Measurements from ENCODE around the gene SPTBN1.

Gene SPTBN1

DNA sequence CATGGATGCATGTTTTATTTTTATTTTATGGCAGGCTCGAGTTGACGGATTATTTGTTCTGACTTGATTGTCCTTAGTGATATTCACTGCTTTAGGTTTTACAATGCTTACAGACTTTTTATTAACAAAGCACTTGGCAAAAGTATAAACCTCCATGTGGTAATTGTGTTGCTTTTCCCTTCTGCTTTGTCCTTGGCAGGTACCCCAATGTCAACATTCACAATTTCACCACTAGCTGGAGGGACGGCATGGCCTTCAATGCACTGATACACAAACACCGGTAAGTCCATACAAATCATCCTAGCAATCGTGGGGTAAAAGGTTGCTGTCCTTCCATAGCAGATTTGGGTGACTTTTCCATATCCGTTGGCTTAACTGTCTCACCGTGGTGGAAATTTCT, 161.3 kb downstream of the SPTBN1 start:
- no peak for DNase-seq

DNA sequence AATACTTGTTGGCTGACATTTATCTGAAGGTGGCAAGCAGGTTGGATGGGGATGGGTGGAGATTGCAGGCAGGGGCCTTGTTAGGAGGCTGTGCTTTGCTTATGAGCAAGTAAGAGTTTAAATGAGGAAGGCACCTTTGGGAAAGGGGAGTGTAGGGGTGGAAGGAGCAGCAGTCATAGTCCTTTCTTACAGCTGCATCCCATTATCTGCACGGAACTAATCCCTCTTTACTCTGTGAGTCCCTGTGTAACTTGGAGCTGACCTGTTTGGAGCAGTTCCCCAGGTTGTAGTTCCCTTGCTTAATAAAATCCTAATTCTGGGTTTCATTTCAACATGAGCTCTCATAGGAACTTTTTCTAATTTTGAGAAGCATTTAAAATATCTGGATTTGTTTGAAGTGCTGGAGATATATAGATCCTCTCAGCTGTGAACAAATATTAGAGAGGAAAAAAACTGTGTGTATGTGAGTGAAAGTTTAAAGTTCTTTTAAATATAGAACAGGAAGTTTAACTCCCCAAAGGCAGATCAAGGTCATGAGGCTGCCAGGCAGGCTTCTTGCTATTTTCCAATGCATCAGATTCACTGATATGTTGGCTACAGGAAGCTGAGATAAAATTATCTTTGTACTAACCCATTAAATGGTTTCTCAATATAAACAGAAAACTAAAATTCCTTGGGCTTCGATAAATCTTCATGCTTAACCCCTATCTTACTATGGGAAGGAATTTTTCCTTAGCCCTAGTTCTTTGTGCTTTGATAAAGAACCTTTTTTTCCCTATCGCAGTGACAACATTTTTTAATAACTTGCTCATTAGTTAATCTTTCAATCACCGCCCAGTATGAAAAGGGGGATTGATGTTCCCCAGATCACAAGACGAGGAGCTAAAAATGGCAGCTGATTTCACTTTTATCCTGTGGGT, 162.8 kb downstream of the SPTBN1 start:
- no peak for DNase-seq

DNA sequence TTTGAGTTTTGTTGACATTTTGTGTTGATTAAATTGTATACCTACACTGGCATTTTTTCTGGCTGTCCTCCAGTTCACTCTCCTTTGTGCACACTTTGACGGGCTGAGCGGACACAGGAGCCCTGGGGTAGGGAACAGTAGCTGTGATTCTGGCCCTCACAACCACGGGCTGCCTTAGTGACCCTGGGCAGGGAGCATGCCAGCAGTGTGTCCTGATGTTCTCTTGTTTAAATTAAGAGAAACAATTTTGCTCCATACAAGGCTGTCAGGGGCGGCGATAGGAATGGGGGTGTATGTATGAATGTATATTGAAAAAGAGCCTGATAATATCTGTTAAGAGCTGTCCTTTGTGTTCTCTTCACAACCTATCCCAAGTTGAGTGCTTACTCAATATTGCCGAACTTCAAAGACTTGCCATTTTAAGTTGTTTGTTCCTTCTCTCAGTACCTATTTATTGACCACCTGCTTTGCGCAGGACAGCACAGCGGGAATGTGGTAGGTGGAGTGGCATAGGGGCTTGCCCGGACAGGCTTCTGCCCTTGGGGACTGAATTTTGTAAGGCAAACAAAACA, 163.6 kb downstream of the SPTBN1 start:
- DNase-seq, result no peak

DNA sequence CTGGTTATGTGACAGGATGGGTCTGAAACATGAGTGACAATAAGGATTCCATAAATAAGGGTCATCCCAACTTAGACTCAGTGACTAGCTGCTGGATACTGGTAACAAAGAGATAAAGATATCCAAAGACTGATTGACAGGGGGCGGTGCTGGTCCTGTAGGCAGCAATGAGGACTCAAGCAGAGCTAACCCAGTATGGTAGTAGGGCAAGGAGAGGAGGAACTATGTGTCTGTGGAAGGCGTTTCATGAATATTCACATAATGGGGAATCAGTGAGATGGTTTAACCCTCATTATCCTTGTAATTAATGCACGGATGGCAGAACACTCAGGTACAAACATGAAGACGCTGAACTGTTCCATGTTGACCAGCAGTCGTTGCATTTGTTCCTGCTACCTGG, 164.8 kb downstream of the SPTBN1 start:
- no peak for DNase-seq

DNA sequence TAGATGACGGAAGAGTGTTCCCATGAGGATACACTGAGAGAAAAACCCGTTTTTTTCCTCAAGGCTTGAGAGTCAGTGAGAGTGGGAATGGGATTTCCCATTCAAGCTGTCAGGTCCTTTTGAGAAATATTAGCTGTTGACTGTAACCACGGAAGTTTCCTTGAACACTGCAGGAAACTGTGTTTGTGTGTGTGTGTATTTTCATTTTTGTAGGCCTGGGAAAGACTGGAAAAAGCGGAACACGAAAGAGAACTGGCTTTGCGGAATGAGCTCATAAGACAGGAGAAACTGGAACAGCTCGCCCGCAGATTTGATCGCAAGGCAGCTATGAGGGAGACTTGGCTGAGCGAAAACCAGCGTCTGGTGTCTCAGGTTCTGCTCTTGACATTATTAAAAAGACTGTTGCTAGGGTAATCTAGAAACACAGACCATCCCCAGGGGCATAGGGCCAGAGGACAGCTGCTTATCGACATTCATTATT, 168.5 kb downstream of the SPTBN1 start:
- DNase-seq, result no peak

DNA sequence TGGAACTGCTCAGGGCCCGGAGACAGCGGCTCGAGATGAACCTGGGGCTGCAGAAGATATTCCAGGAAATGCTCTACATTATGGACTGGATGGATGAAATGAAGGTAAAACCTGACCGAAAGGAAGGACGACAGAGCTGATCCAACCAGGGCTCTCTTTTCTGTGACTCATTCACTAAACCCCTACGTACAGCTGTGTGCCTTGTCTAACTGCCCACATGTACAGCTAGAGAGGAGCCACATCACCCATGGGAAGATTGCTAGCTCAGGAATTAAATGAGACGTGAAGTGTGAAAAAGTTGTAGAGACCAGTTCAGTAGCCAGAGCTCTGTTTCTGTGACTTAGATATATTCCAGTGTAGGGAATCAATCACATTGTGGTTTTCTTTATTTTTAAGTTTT, 170.0 kb downstream of the SPTBN1 start:
- no peak for DNase-seq

DNA sequence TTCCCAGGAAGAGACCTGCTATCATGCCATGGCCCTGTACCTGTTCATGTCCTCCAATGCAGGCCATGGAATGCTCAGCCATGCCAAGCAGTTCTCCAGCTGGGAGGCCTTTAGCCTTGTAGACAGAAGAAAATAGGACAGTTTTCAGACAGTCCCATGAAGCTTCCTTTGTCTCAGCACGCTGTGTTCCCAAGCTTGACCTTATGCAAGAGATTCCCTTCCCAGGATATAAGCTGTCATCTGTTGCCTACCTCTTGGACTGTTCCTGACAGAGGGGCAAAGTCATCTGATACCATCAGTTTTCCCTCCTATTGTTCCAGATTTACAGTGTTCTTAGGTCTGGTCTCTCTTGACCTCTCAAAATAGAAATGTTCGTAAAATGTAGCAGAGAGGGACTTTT, 170.8 kb downstream of the SPTBN1 start:
- DNase-seq, result no peak

DNA sequence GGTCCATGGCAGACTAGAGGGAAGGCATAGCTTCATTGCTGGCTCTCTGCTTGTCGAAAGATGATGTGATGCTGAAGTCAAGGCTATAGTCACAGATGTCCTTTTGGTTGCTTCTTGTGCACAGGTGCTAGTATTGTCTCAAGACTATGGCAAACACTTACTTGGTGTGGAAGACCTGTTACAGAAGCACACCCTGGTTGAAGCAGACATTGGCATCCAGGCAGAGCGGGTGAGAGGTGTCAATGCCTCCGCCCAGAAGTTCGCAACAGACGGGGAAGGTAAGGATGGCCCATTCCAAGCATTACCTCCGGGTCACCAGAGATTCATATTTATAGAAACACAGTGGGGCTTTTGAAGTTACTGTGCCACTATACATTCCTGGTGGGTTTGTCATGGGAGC, 171.8 kb downstream of the SPTBN1 start:
- DNase-seq, result no peak

- no peak for DNase-seq
These were observed 172.3 kb downstream of the SPTBN1 start for GRCh38 chr2:54628418-54628817.

DNA sequence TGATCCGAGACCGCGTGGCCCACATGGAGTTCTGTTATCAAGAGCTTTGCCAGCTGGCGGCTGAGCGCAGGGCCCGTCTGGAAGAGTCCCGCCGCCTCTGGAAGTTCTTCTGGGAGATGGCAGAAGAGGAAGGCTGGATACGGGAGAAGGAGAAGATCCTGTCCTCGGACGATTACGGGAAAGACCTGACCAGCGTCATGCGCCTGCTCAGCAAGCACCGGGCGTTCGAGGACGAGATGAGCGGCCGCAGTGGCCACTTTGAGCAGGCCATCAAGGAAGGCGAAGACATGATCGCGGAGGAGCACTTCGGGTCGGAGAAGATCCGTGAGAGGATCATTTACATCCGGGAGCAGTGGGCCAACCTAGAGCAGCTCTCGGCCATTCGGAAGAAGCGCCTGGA, 172.8 kb downstream of the SPTBN1 start:
- no peak for DNase-seq

DNA sequence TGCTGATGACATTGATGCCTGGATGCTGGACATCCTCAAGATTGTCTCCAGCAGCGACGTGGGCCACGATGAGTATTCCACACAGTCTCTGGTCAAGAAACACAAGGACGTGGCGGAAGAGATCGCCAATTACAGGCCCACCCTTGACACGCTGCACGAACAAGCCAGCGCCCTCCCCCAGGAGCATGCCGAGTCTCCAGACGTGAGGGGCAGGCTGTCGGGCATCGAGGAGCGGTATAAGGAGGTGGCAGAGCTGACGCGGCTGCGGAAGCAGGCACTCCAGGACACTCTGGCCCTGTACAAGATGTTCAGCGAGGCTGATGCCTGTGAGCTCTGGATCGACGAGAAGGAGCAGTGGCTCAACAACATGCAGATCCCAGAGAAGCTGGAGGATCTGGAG, 173.3 kb downstream of the SPTBN1 start:
- DNase-seq, result no peak

DNA sequence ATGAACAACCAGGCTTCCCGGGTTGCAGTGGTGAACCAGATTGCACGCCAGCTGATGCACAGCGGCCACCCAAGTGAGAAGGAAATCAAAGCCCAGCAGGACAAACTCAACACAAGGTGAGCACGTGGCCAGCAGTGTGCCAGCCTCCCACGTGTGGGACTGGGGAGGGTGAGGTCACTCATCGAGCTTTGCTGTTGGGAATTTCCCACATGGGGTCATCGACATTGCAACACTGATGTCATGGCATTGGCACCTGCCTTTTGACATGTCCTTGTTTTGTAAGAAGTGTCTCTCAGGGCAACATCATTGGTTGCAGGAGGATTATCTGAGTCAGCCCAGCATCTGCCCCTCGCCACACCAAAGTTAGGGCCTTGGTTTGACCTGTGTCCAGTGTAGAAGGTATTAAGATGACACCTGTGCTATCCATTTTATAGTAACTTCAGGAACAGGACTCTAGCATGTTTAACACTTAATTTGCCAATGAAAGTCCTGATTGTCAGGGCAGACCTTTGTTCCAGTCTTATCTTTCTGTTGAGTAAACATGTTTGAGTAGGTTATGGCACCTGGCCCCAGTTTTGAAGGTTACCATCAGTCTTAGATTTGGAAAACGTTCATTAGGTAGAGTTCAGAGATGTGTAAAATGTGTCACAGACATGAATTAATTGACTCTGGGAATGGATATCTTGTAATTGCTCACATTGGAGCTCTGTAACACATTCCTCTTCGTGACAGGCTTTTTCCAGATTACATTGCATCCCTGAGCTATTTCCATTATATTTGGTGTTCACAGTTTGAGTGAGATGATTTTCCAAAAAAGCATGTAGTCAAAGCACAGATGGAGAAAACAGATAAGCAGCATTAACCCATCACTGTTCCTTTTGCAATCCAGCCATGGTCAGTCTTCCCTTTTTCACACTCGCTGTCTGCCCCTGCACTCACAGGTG, 174.1 kb downstream of the SPTBN1 start:
- no peak for DNase-seq

- DNase-seq, result no peak
These were observed 174.9 kb downstream of the SPTBN1 start for GRCh38 chr2:54630858-54631497.

GRCh38 chr2:54631755-54632154, 175.6 kb downstream of the SPTBN1 start:
- no peak for DNase-seq

GRCh38 chr2:54632733-54633692, 176.9 kb downstream of the SPTBN1 start:
- DNase-seq, result peak; percentile 79

- no peak for DNase-seq
These were observed 177.9 kb downstream of the SPTBN1 start for GRCh38 chr2:54634021-54634420.

GRCh38 chr2:54634564-54635511, 178.7 kb downstream of the SPTBN1 start:
- DNase-seq, result peak; percentile 42

DNA sequence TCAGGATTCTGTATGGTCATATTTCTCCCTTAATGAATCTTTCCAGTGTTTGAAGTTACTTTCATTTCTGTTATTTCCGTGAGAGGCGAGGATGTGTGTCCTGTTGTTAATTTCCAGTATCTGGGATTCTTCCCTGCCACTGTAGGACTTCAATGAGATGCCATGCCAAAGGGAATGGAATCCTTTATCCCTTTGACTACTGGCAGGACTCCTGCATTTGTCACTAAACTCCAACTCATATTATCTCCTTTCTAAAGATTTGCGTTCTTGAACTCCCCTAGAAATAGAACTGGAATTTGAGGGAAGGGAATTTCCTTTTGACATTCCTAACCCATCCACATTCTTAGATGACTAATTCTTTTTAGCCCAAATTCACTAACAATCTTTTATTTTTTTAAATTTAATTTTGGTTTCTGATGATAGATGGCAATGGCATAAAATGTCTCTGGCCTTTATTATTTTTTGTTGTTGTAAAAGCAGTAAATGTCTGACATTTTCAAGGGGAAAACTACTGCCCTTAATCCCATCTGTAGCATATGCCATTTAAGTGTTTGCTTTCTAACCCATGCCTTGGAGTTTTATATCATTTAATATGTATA, 179.5 kb downstream of the SPTBN1 start:
- DNase-seq, result peak; percentile 60

GRCh38 chr2:54636415-54637139, 180.4 kb downstream of the SPTBN1 start:
- no peak for DNase-seq
